ENCODE results near the gene LEF1.
A peak's percentile ranks its signal among the peaks of the same experiment; 100 is the strongest.
"Not testable (repeated sequence)": the region's sequence is repeated elsewhere in the genome, so short reads cannot be mapped to it uniquely, and the experiment has no call there.

The LEF1 gene

GRCh38 chr4:108031427-108032083, 137.2 kb downstream of the LEF1 start:
- peak; percentile 62 for DNase-seq
- peak; percentile 68 for ATAC-seq

GRCh38 chr4:108030332-108030731, 138.4 kb downstream of the LEF1 start:
- ATAC-seq = peak; percentile 82
- DNase-seq = peak; percentile 65

- DNase-seq (peak; percentile 22), ATAC-seq (peak; percentile 42)
Measured at GRCh38 chr4:108029731-108030130, 139.0 kb downstream of the LEF1 start.

GRCh38 chr4:108029016-108029720, 139.6 kb downstream of the LEF1 start:
- peak; percentile 39 for DNase-seq
- ATAC-seq = no peak

- ATAC-seq = no peak
- DNase-seq = no peak
Measured at GRCh38 chr4:108024878-108025165, 143.9 kb downstream of the LEF1 start.

GRCh38 chr4:108024085-108024877, 144.5 kb downstream of the LEF1 start:
- DNase-seq (no peak), ATAC-seq (no peak)

- DNase-seq (no peak), ATAC-seq (no peak)
Measured at GRCh38 chr4:108018884-108019187, 149.9 kb downstream of the LEF1 start.

- DNase-seq (peak; percentile 87), ATAC-seq (peak; percentile 65)
Measured at GRCh38 chr4:108018040-108018883, 150.5 kb downstream of the LEF1 start.

GRCh38 chr4:108013955-108014354, 154.8 kb downstream of the LEF1 start:
- ATAC-seq (no peak), DNase-seq (no peak)

GRCh38 chr4:108013327-108013726, 155.4 kb downstream of the LEF1 start:
- ATAC-seq = no peak
- no peak for DNase-seq

- not testable (repeated sequence) for ATAC-seq, DNase-seq
Measured at GRCh38 chr4:108012382-108012781, 156.3 kb downstream of the LEF1 start.

- DNase-seq = no peak
- ATAC-seq = no peak
Measured at GRCh38 chr4:108010167-108010566, 158.6 kb downstream of the LEF1 start.

GRCh38 chr4:108008721-108009120, 160.0 kb downstream of the LEF1 start:
- DNase-seq (no peak), ATAC-seq (no peak)

- ATAC-seq (no peak), DNase-seq (no peak)
Measured at GRCh38 chr4:108007984-108008383, 160.7 kb downstream of the LEF1 start.

- DNase-seq (no peak), ATAC-seq (peak; percentile 49)
Measured at GRCh38 chr4:108006361-108006760, 162.4 kb downstream of the LEF1 start.

GRCh38 chr4:108005807-108006206, 162.9 kb downstream of the LEF1 start:
- DNase-seq (no peak), ATAC-seq (no peak)

- no peak for ATAC-seq
Measured at GRCh38 chr4:108004646-108005045, 164.1 kb downstream of the LEF1 start.

GRCh38 chr4:108003982-108004515, 164.7 kb downstream of the LEF1 start:
- ATAC-seq (no peak), DNase-seq (no peak)

More at GRCh38 chr4:108004646-108005045, 164.1 kb downstream of the LEF1 start:
- no peak for DNase-seq

GRCh38 chr4:108001540-108002135, 167.1 kb downstream of the LEF1 start:
- no peak for ATAC-seq
- no peak for DNase-seq

- DNase-seq (no peak), ATAC-seq (no peak)
Measured at GRCh38 chr4:107999932-108000539, 168.7 kb downstream of the LEF1 start.

- no peak for ATAC-seq
- no peak for DNase-seq
Measured at GRCh38 chr4:107997794-107998193, 170.9 kb downstream of the LEF1 start.

Measured in stimulated activated naive CD8-positive, alpha-beta T cell treated with anti-CD3 and anti-CD28 coated beads, Interleukin-15, Interleukin-2, amounts not matched to agents 100 U/mL and 50 U/mL, for 24 hours (primary cell).